CD14-positive monocyte (primary cell): ENCODE results near the gene IVNS1ABP. TPM values are rescaled to one million over a fixed set of nuclear protein-coding genes. Genes with fewer than 3 reads are reported as not detected.

Experiments used
- DNase-seq, 3 donors: peaks; one replicate each; pipeline ENCODE4 v3.0.0-alpha.2; 2011 to 2022
- H2AFZ ChIP-seq: 2 replicates; pipeline ENCODE4 v1.6.0; 2012; ENCODE audit warnings: mild to moderate bottlenecking, low read depth, low read length, inconsistent platforms; ENCODE audit not compliant: insufficient read depth, poor library complexity, severe bottlenecking
- H3K27ac ChIP-seq, 2 donors: 1 replicate in 1 of 2; 2 replicates in 1 of 2; pipeline ENCODE4 v1.5.1; 2012 to 2013; ENCODE audit warnings: low read length in 2 of 2, control low read depth in 1 of 2, inconsistent platforms in 1 of 2, low read depth in 1 of 2, mild to moderate bottlenecking in 1 of 2
- H3K27me3 ChIP-seq, 2 donors: one replicate each; pipeline versions ENCODE4 v1.6.0 to v1.6.1; 2011 to 2013; ENCODE audit warnings: low read length in 2 of 2; ENCODE audit not compliant: control insufficient read depth in 2 of 2, insufficient read depth in 2 of 2
- H3K36me3 ChIP-seq, 2 donors: replicated peaks in 1 of 2; 1 replicate in 1 of 2; 2 replicates in 1 of 2; pipeline versions ENCODE4 v1.5.1 to v1.6.1; 2012 to 2013; ENCODE audit warnings: low read length in 2 of 2, control low read depth in 1 of 2, inconsistent platforms in 1 of 2, mild to moderate bottlenecking in 1 of 2; ENCODE audit not compliant: insufficient read depth in 2 of 2, control insufficient read depth in 1 of 2
- H3K4me1 ChIP-seq, 2 donors: 1 replicate in 1 of 2; 2 replicates in 1 of 2; pipeline versions ENCODE4 v1.5.1 to v1.6.1; 2012 to 2013; ENCODE audit warnings: low read length in 2 of 2, control low read depth in 1 of 2, inconsistent platforms in 1 of 2, mild to moderate bottlenecking in 1 of 2, moderate library complexity in 1 of 2; ENCODE audit not compliant: insufficient read depth in 2 of 2, control insufficient read depth in 1 of 2
- H3K4me2 ChIP-seq: replicated peaks from 2 replicates; pipeline ENCODE3; 2012; ENCODE audit warnings: low read length, moderate library complexity, mild to moderate bottlenecking; ENCODE audit not compliant: poor library complexity, severe bottlenecking; ENCODE audit errors: extremely low read depth
- H3K4me3 ChIP-seq, 3 experiments: fragments of 200-600 bp in 1 of 3; sonication (generic) in 1 of 3; replicated peaks in 1 of 3; 1 replicate in 2 of 3; 2 replicates in 1 of 3; pipeline ENCODE4 v1.5.1; 2011 to 2013; ENCODE audit warnings: low read length in 3 of 3, mild to moderate bottlenecking in 3 of 3, control low read depth in 2 of 3, low read depth in 2 of 3, inconsistent platforms in 1 of 3, moderate library complexity in 1 of 3
- H3K79me2 ChIP-seq: 2 replicates; pipeline ENCODE4 v1.6.0; 2012; ENCODE audit warnings: mild to moderate bottlenecking, control low read depth, inconsistent platforms, low read length, moderate library complexity; ENCODE audit not compliant: insufficient read depth
- H3K9ac ChIP-seq: 2 replicates; pipeline ENCODE4 v1.6.0; 2017; ENCODE audit warnings: low read length, mild to moderate bottlenecking; ENCODE audit not compliant: insufficient read depth, poor library complexity, severe bottlenecking
- H3K9me3 ChIP-seq, 2 donors: replicated peaks in 1 of 2; 1 replicate in 1 of 2; 2 replicates in 1 of 2; pipeline versions ENCODE4 v1.5.1 to v1.6.1; 2012 to 2013; ENCODE audit warnings: low read length in 2 of 2, control low read depth in 1 of 2; ENCODE audit not compliant: control insufficient read depth in 1 of 2, insufficient read depth in 1 of 2
- H4K20me1 ChIP-seq: 2 replicates; pipeline ENCODE4 v1.6.0; 2012; ENCODE audit warnings: mild to moderate bottlenecking, low read length, control low read depth, moderate library complexity; ENCODE audit not compliant: insufficient read depth
- H3K27ac Mint-ChIP-seq, 7 donors: one replicate each; pipeline ENCODE4 v1.8.0; 2020; ENCODE audit warnings: mild to moderate bottlenecking in 7 of 7, mixed read lengths in 7 of 7, moderate library complexity in 6 of 7, inconsistent platforms in 2 of 7
- H3K27me3 Mint-ChIP-seq, 3 donors: one replicate each; pipeline ENCODE4 v1.8.0; 2021 to 2022; ENCODE audit warnings: low read depth in 3 of 3, mild to moderate bottlenecking in 3 of 3, mixed read lengths in 3 of 3, moderate library complexity in 3 of 3, inconsistent platforms in 1 of 3
- H3K36me3 Mint-ChIP-seq, 2 donors: one replicate each; pipeline ENCODE4 v1.8.0; 2020; ENCODE audit warnings: mixed read lengths in 2 of 2, inconsistent platforms in 1 of 2, mild to moderate bottlenecking in 1 of 2
- H3K4me1 Mint-ChIP-seq: one replicate; pipeline ENCODE4 v1.8.0; 2020; ENCODE audit warnings: mild to moderate bottlenecking, mixed read lengths
- H3K4me3 Mint-ChIP-seq, 2 donors: one replicate each; pipeline ENCODE4 v1.8.0; 2020; ENCODE audit warnings: mild to moderate bottlenecking in 2 of 2, mixed read lengths in 2 of 2, moderate library complexity in 1 of 2
- H3K9me3 Mint-ChIP-seq, 7 donors: one replicate each; pipeline ENCODE4 v1.8.0; 2020 to 2022; ENCODE audit warnings: mixed read lengths in 7 of 7, mild to moderate bottlenecking in 6 of 7, moderate library complexity in 6 of 7, inconsistent platforms in 2 of 7
- CTCF ChIP-seq: fragments of 200-600 bp; IDR thresholded peaks from one replicate; pipeline ENCODE4 v1.8.0; 2022; ENCODE audit warnings: antibody characterized with exemption, mild to moderate bottlenecking
- whole genome bisulfite sequencing: methylation state at CpG from one replicate; pipeline ENCODE4 v1.1.5; 2013; ENCODE audit warnings: missing lambda C conversion rate; ENCODE audit not compliant: insufficient coverage; 5-methylcytosine and 5-hydroxymethylcytosine counted together
- intact Hi-C, 2 donors: fragments of 100-400 bp; cut with micrococcal nuclease; formaldehyde crosslinking; loops; one replicate each; pipeline versions ENCODE4 v1.15.0 to v1.15.1; 2023
- polyA plus RNA-seq, 3 donors: library from polyadenylated mRNA; depleted of rRNA in 1 of 3; unstranded in 2 of 3; stranded (reverse) in 1 of 3; fragments of 300-500 nt in 2 of 3; fragments of >200 nt in 1 of 3; fragmentation: Illumina TruSeq in 2 of 3; gene quantifications; 1 replicate in 2 of 3; 2 replicates in 1 of 3; pipeline ENCODE4 v1.2.3, GENCODE V29; 2012 to 2021

IVNS1ABP gene
- polyA plus RNA-seq, 3 donors = 50.9 to 97.7 (median 69.2) TPM

- no peaks in the 10 kb centered on the region for H3K9me3 ChIP-seq
- Mint-ChIP-seq H3K27me3 (peaks cover 0 to 3% (median 0%) of the 10 kb centered on the region in 3 donors), H3K4me1 (peaks cover 47% of the 10 kb centered on the region), H3K4me3 (no peak overlapping the region), H3K27ac (no peak overlapping the region), H3K36me3 (peaks cover 3% of the 10 kb centered on the region in 2 donors), H3K9me3 (peaks cover 0 to 1% (median 0%) of the 10 kb centered on the region in 7 donors)
- H3K4me2 ChIP-seq = no peak overlapping the region
- no peaks in the 10 kb centered on the region for H3K36me3 ChIP-seq
- no peaks in the 10 kb centered on the region for H3K79me2 ChIP-seq
- H3K27ac ChIP-seq = no peak overlapping the region
- DNase-seq = no peak
- WGBS = no CpG with 5 or more reads among the region's 3 CpGs
- no peak overlapping the region for H3K4me3 ChIP-seq
- intact Hi-C loops = no loop called here
- H3K27me3 ChIP-seq = no peaks in the 10 kb centered on the region
- H2AFZ ChIP-seq = no peak overlapping the region
- H3K9ac ChIP-seq = no peak overlapping the region
- H3K4me1 ChIP-seq = peaks cover 39 to 55% of the 10 kb centered on the region in 2 donors
- no peak for TF ChIP-seq CTCF
- no peaks in the 10 kb centered on the region for H4K20me1 ChIP-seq
Observed at GRCh38 chr1:185342672-185343259, 25.7 kb upstream of the IVNS1ABP start.

- Histone ChIP-seq H3K4me1 (peaks cover 45 to 60% of the 10 kb centered on the region in 2 donors), H3K9me3 (no peaks in the 10 kb centered on the region), H3K4me3 (no peak overlapping the region), H3K4me2 (no peak overlapping the region), H3K36me3 (no peaks in the 10 kb centered on the region), H2AFZ (no peak overlapping the region), H3K27ac (no peak overlapping the region), H3K9ac (no peak overlapping the region), H3K27me3 (no peaks in the 10 kb centered on the region), H4K20me1 (no peaks in the 10 kb centered on the region), H3K79me2 (no peaks in the 10 kb centered on the region)
- no peak for TF ChIP-seq CTCF
- H3K4me3 Mint-ChIP-seq = no peak overlapping the region
- peaks cover 3% of the 10 kb centered on the region in 2 donors for H3K36me3 Mint-ChIP-seq
- no peak for DNase-seq
- H3K9me3 Mint-ChIP-seq = peaks cover 0 to 1% (median 0%) of the 10 kb centered on the region in 7 donors
- H3K27me3 Mint-ChIP-seq = peaks cover 0 to 3% (median 0%) of the 10 kb centered on the region in 3 donors
- H3K4me1 Mint-ChIP-seq = peaks cover 54% of the 10 kb centered on the region
- 92% methylated on average over 2 of the region's 2 CpGs for WGBS
- H3K27ac Mint-ChIP-seq = no peak overlapping the region
- intact Hi-C loops = no loop called here
Observed at GRCh38 chr1:185342017-185342416, 25.0 kb upstream of the IVNS1ABP start.
